HL-60/S4 treated with phorbol 12-myristate 13-acetate at 8.2 ng/mL for 4 days and 3 days (cell line): ENCODE data around the gene OXSR1.
"Not testable (repeated sequence)": the region's sequence is repeated elsewhere in the genome, so short reads cannot be mapped to it uniquely, and the experiment has no call there.

Experiments used
- in situ Hi-C: fragments of 300-500 bp; cut with MboI; formaldehyde crosslinking; loops from 2 replicates; pipeline ENCODE4 v1.15.0; 2022; ENCODE audit warnings: low sequenced_read_pairs

The OXSR1 gene

DNA sequence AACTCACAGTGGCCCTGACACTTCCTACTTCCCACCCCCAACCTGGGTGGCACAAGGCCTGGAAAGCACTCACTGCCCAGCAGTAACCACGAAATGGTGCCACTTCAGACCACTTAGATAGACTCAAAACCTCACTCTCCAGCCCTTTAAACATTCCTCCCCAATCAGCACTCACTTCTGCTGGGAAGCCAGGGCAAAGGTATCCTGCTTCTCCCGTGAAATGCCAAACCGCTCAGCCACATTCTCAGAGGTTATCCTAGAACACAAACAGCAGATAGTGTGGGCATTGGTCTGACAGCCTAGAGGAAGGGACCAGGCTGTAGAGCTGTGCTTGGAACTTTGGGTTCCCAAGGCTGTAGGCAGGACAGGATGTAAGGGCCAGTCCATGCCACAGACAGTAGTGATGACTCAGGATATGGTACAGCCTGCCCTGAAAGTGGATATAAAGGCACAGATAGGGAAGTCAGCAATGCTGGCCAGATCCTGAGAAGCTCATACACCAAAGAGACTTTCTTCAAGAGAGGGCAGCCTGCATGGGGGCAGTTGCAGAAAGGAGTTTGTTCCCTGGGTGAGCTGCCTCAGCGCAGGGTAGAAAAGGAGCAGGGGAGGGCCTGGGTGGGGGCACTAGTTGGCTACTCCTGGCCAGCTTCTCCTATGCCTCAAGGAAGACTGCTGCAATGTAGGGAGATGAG lies 37.6 kb upstream of the OXSR1 start:
- in situ Hi-C loops, result no loop called here

DNA sequence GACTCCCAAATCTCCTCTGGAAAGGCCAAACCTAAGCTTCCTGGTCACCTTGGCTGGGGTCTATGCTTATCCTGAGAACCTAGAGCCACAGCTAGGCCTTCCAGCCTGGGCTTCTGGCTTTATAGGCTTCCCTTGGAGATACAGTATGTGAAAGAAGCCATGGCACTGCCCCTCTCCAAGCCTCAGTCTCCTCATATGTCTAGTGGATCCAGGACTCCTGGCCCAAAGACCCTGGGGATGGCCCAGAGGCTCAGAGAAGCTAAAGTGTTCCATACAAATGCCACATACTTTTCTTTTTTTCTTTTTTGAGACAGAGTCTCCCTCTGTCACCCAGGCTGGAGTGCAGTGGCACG lies 37.1 kb upstream of the OXSR1 start:
- in situ Hi-C loops, result no loop called here

DNA sequence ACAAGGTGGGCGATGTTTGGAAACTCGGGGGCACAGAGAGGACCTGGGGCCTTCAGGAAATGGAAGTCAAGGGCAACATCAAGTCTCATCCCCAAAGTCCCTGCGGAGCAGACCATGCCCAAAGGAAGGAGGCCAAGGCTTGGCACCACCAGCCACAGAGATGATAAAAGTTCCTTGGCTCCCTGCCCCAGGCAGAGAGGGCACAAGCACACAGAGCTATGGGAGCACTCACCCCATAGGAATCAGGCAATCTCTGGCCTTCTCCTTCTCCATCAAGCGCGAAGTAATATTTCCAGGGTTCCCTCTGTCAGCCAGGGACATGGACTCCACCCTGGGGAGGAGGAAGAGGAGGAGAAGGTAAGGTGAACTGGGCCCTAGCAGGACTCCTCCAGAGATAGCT lies 36.3 kb upstream of the OXSR1 start:
- in situ Hi-C loops, result no loop called here

DNA sequence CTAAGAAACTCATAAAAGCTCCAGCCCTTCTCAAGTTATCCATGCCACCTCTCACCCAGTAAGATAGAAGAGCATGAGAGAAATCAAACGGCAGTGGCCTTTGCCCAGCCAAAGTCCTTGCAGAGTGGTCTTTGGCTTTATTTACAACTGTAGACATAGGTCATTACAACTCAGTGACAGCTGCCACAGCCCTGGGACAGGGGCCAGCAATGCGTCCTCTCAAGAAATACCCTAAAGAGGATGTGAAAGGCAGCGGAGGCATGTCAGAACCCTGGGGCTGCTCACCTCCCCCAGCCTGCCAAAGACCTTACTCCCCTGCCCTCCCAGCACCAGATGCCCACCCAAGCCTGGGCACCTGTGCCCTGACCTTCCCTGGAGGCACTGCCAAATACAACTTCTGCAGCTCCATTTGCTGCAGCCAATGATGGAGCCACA lies 34.7 kb upstream of the OXSR1 start:
- in situ Hi-C loops, result no loop called here

DNA sequence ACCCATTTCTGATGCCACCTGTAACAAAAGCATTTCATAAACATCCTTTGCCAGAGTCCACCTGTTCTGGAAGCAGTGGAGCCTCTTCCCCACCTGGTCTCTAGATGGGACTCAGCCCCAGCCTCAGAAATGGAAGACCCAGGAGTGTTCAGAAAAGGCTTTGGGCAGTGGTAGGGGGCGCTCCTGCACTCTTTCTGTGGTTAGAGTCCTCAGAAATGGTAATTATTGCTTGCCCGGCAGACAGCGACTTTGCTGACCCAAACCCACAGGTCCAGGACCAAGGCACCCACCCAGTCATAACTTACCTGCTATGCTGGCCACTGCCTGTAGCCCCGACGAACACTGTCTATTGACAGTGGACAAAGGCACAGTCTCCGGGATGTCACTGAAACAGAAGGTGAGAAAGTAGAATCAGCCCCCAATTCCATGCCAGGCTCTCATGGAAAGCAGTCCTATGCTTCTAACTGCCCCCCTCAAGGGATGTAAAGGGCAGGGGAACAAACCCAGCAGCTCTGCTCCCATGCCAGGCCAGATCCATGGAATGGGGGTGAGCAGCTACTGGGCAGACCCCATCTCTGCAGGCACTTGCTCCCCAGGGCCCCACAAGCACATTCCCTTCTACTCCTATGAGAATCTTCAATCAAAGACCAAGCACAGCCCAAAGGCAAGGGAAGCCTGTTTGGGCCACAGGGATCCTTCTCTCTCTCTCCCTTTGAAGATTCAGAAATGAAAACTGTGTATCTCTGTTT lies 33.5 kb upstream of the OXSR1 start:
- in situ Hi-C loops, result no loop called here

DNA sequence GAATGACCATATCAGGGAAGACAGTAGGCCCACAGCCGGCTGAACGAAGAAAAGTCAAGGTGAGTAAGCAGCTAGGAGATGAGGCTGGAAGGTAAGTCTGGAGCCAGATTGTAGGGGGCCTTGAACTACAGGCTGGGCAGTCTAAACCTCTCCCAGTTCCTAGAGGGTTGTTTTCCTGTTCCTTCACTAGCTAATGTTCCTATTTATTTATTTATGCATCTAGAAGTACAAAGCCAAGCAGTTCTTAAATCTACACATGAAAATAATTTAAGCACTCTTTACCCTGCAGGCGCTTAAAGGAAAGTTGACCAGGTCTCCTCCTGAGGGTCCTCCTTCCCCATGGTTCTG lies 32.2 kb upstream of the OXSR1 start:
- in situ Hi-C loops, result no loop called here

DNA sequence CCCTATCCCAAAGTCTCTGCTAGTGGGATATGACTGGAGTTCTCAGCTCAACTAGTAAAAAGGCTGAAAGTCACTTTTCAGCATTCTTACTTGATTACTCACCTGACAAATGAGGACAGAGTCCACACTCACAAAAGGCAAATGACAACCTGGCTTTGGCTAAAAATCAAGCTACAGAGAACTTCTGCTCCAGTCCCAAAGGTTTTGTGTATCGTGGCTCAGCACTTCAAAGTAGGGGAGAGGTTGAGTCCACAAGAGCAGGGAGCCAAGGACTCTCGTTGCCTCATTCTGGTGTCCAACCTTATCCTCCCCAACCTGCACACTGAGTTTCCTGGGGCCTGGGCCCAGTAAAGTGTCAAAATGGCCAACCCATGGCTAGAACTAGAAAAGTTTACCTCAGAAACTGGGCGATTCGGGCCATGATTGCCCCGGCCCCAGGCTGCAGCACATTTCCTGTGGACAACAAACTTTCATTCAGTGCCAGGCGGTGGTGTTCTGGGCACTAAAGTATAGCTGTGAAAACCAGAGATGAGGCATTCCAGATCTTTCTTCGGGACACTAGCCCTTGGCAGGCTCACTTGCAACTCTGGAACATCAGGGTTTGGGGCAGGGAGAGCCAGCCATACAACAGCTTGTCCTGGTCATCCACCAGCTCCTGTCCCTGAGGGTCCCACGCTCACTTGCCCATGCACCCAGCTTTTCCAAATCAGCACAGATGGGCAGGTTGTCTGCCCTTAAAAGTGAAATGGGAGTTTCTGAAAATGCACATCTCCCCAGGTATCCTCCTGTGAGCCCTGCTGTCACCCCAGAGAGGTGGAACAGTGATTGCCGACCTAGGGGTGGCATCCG lies 31.6 kb upstream of the OXSR1 start:
- in situ Hi-C loops, result no loop called here

DNA sequence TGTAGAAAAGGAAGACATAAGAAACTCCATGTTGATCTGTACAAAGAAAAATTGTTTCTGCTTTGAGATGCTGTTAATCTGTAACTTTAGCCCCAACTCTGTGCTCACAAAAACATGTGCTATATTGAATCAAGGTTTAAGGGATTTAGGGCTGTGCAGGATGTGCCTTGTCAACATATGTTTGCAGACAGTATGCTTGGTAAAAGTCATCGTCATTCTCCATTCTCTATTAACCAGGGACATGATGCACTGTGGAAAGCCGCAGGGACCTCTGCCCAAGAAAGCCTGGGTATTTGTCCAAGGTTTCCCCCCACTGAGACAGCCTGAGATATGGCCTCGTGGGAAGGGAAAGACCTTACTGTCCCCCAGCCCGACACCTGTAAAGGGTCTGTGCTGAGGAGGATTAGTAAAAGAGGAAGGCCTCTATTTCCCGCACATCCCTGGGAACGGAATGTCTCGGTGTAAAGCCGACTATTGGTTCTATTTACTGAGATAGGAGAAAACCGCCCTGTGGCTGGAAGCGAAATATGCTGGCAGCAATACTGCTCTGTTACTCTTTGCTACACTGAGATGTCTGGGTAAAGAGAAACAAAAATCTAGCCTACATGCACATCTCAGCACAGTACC lies 30.7 kb upstream of the OXSR1 start:
- in situ Hi-C loops, result not testable (repeated sequence)

DNA sequence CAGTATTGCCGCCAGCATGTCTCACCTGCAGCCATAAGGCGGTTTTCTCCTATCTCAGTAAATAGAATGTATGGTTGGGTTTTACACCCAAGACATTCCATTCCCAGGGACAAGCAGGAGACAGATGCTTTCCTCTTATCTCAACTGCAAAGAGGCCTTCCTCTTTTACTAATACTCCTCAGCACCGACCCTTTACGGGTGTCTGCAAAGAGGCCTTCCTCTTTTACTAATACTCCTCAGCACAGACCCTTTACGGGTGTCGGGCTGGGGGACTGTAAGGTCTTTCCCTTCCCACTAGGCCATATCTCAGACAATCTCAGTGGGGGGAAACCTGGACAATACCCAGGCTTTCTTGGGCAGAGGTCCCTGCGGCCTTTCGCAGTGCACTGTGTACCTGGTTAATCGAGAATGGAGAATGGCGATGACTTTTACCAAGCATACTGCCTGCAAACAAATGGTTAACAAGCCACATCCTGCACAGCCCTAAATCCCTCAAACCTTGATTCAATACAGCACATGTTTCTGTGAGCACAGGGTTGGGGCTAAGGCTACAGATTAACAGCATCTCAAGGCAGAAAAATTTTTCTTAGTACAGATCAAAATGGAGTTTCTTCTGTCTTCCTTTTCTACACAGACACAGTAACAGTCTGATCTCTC lies 29.6 kb upstream of the OXSR1 start:
- in situ Hi-C loops, result not testable (repeated sequence)

DNA sequence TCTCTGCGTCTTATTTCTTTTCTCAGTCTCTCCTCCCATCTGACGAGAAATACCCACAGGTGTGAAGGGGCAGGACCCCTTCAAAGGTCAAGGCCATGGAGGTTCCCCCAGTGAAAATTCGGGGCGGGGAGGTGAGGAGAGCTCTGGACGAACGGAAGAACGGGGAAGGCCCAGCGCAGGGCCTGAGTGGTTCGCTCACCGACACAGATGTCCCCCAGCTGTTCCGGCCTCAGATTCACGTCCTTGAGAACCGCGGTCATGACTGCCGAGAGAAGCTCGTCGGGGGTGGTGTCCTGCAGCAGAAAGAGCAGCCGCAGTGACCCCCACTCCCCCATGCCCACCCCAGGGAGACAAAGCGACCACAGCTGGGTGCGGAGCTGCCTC lies 29.0 kb upstream of the OXSR1 start:
- in situ Hi-C loops, result no loop called here

DNA sequence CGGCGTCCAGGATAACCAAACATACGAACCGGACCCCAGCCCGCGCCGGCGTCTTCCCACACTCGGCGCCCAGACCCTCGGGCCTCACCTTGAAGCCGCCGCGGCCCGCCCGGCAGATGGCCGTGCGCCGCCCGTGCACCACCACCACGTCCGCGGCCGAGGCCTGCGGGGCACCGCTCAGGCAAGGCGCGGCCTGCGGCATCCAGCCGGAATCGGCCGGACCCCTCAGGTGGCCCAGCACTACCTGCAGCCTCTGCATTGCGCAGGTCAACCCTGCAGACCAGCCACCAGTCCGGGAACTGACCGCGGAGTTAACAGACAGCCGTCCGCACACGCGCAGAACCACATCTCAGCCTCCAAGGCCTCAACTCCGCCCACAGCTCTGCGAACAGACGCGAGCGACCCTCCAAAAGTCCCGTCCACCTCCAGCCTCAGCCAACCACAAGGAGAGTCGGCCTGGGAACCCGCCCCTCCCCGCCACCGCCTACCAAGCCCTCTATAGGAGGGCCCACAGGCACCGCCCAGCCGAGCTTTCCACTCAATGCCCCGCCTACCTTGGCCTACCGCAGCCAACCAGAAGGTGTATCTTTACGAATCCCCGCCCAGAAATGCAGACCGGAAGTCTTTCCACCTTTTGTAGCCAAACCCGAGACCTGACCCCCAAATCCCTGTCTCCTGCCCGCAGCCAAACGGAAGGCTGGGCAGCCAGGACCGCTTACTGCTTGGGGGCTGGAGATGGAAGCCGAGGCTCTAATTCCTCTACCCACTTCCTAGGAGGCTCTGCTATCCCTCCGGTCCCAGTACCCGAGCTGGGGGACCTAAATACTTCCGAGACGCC lies 28.3 kb upstream of the OXSR1 start, which contains the start of gene ACAA1:
Gene ACAA1 (minus strand): TSS at position 351 of the 838 bp plus-strand sequence. CDS start 92 bp downstream, at position 259.
- in situ Hi-C loops, result no loop called here

DNA sequence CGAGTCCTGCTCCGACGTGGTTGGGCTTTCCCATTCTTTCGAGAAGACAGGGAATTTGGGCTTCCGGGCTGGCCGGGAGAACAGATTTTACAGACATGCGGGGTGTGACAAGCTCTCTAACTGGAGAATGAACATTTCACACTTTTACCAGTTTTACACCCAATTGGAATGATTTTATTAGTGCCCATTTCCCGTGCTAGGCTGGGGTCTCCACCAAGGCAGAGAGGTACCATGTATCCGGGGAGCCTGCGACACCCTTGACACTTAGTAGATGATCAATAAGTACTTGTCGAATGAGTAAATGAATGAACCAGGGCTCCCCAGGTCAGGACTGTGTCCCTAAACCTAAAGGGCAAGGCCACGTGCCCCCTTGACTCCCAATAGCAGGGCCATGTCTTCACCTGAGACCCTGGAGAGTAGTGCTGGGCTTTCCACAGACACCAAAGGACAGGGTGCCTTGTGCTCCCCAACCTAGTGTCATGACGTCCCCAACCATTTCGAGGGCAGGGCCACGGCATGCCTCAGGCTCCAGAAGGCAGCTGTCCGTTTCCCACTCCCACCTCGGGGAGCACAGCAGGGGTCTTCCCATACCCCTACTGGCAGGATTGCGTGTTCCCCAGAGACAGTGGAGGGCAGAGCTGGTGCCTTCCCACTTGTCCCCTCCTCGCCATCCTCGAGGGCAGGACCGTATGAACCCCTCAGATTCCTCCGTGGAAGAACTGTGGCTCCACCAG lies 27.6 kb upstream of the OXSR1 start:
- in situ Hi-C loops, result no loop called here

DNA sequence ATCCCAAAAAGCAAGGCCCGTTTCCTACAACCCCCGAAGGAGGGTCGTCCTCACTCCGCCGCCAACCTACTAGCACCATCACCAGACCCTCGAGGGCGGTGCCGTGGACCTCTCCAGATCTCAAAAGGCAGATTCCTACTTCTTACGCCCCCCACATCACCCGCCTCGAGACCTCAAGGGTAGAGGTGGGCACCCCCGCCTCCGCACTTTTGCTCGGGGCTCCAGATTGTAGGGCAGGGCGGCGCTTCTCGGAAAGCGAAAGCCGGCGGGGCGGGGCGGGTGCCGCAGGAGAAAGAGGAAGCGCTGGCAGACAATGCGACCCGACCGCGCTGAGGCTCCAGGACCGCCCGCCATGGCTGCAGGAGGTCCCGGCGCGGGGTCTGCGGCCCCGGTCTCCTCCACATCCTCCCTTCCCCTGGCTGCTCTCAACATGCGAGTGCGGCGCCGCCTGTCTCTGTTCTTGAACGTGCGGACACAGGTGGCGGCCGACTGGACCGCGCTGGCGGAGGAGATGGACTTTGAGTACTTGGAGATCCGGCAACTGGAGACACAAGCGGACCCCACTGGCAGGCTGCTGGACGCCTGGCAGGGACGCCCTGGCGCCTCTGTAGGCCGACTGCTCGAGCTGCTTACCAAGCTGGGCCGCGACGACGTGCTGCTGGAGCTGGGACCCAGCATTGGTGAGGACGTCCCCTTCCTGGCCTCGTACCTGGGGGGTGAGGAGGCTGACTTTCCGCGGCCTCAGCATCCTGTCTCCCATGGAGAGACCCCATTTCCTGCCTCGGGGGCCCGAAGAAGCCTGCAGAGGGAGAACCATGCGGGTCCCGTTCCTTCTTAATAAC lies 26.8 kb upstream of the OXSR1 start, which contains the start of gene MYD88:
Gene MYD88 (plus strand): TSS at position 313 of the 842 bp plus-strand sequence. CDS start 40 bp downstream, at position 353.
- in situ Hi-C loops, result no loop called here

DNA sequence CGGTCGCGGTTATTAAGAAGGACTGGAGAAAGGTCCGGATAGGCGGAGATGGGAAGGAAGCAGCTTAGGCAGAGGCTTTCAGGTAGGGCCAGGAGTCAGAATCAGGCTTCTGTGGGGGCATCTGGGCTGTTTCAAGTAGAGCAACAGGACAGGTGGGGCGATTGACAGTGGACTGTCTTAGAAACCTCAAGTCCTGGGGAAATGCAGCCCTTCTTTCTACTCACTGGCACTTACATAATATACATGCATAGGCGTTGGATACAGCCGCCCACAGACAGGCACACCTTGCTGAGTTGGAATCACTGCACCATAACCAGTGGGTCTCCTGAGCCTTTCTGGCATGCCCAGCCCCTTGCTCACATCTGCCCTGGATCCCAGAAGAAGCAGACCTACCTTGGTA lies 26.1 kb upstream of the OXSR1 start:
- in situ Hi-C loops, result no loop called here

DNA sequence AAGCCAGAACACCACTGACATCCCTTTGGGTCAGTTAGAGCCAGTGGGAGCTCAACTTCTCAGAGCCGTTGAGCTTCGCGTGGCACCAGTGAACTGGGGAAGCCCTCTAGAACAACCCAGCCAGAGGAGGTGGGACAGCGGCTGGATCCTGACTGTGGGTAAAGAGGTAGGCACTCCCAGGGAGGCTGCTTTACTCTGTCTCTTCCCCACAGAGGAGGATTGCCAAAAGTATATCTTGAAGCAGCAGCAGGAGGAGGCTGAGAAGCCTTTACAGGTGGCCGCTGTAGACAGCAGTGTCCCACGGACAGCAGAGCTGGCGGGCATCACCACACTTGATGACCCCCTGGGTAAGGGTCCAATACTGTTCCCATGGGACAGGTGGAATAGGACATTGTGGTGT lies 25.7 kb upstream of the OXSR1 start:
- in situ Hi-C loops, result no loop called here

DNA sequence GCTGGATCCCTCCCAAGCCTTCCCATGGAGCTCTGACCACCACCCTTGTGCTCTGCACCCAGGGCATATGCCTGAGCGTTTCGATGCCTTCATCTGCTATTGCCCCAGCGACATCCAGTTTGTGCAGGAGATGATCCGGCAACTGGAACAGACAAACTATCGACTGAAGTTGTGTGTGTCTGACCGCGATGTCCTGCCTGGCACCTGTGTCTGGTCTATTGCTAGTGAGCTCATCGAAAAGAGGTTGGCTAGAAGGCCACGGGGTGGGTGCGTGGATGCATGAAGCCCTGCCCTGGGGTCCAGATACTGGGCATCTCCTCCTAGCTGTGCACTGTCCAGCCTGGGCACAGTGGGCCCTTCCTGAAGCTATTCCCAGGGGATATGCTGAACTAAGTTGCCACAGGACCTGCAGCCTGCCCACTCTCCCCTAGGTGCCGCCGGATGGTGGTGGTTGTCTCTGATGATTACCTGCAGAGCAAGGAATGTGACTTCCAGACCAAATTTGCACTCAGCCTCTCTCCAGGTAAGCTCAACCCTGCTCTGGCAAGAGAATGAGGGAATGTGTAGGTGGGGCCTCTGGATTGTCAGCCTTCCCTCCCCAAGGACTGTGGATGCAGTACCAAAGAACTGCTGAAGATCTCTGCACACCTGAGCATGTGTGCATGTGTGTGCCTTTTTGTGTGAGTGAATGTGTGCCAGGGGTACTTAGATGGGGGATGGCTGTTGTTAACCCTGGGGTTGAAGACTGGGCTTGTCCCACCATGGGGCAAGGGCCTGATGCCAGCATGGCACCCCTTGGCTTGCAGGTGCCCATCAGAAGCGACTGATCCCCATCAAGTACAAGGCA lies 24.8 kb upstream of the OXSR1 start:
- in situ Hi-C loops, result no loop called here
